ENCODE data around the gene KLK12. TPM values are rescaled to one million over a fixed set of nuclear protein-coding genes. Genes with fewer than 3 reads are reported as not detected.
"Not testable (repeated sequence)": the region's sequence is repeated elsewhere in the genome, so short reads cannot be mapped to it uniquely, and the experiment has no call there.

Gene KLK12
- total and polyA plus RNA-seq, 8 donors = 0.31 to 1.3 (median 0.44) TPM; not detected in 1

DNA sequence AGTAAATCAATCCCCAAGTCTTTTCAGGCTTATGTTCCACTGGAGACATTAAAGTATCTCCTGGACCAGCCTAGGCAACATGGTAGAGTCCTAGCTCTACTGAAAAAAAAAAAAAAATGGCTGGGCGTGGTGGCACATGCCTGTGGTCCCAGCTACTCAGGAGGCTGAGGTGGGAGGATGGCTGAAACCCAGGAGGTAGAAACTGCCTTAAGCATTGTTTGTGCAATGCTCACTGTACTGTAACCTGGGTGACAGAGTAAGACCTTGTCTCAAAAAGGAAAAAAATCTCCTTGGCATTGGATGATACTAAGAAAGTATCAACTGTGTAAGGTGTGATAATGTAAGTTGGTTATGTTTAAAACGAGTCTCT, 42.2 kb downstream of the KLK12 start:
- intact Hi-C loops (cut with DNase I) = no loop called here
- Histone ChIP-seq H3K4me1 (no peaks in the 10 kb centered on the region), H3K36me3 (no peaks in the 10 kb centered on the region), H3K27ac (no peak overlapping the region), H3K9me3 (peaks cover 0 to 3% of the 10 kb centered on the region in 2 donors), H3K27me3 (peaks cover 0 to 14% of the 10 kb centered on the region in 2 donors), H3K4me3 (no peak overlapping the region)
- no peak for DNase-seq
- ATAC-seq = no peak
- TF ChIP-seq, protein P1, sequence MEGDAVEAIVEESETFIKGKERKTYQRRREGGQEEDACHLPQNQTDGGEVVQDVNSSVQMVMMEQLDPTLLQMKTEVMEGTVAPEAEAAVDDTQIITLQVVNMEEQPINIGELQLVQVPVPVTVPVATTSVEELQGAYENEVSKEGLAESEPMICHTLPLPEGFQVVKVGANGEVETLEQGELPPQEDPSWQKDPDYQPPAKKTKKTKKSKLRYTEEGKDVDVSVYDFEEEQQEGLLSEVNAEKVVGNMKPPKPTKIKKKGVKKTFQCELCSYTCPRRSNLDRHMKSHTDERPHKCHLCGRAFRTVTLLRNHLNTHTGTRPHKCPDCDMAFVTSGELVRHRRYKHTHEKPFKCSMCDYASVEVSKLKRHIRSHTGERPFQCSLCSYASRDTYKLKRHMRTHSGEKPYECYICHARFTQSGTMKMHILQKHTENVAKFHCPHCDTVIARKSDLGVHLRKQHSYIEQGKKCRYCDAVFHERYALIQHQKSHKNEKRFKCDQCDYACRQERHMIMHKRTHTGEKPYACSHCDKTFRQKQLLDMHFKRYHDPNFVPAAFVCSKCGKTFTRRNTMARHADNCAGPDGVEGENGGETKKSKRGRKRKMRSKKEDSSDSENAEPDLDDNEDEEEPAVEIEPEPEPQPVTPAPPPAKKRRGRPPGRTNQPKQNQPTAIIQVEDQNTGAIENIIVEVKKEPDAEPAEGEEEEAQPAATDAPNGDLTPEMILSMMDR (IDR thresholded peaks at IDR 0.05) = no peak

DNA sequence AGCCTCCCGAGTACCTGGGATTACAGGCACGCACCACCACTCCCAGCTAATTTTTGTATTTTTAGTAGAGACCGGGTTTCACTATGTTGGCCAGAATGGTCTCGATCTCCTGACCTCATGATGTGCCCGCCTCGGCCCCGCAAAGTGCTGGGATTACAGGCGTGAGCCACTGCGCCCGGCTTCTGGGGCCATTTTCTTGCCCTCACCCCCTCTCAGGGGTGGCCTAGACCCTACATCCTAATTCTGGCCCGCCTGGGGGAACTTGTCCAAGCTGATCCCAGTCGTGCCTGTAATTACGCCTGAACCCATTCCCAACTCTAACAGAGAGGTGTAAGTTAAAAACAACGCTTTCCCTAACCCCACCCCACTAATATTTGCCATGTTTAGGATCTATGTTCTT, 50.4 kb downstream of the KLK12 start:
- H3K4me1 ChIP-seq; H3K9me3 ChIP-seq; H3K36me3 ChIP-seq; H3K27ac ChIP-seq; DNase-seq; H3K4me3 ChIP-seq; intact Hi-C loops (cut with DNase I); ATAC-seq: not testable (repeated sequence)
- H3K27me3 ChIP-seq = peaks cover 0 to 47% of the 10 kb centered on the region in 2 donors

DNA sequence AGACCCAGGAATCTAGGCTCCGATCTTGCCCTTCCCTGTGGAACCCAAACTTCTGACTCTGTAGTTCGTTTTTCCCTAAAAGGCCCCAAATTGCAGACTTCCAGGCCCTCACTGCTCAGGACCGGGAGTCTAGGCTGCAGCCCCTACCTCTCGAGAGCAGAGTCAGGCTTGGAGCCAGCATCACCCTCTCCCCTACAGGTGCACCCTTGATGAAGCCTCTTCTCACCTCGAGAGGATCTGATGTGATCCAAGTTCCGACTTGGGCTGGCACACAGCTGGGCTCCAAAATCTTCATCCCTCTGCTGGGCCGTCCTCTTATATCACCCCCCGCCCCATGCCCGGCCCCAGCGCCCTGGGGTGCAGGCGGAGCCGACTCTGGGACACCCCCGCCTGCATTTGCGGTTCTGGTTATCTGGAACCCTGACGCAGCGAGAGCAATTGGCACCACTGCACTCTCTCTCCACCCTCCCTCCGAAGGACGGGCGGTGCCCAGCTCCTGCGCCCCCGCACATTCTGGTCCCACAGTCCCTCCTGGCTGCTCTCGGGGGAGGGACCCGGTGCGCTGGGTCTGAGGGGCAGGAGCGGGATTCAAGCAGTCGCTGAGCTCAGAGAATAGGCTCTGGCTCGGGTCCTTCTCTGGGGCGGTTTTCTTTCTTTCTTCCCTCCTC, 51.0 kb downstream of the KLK12 start, which contains the start of gene KLK7:
Gene KLK7, minus strand, starts transcription at position 293 of the 668 bp plus-strand sequence. CDS start 1,518 bp downstream, outside the sequence.
- intact Hi-C loops (cut with DNase I) = no loop called here

DNA sequence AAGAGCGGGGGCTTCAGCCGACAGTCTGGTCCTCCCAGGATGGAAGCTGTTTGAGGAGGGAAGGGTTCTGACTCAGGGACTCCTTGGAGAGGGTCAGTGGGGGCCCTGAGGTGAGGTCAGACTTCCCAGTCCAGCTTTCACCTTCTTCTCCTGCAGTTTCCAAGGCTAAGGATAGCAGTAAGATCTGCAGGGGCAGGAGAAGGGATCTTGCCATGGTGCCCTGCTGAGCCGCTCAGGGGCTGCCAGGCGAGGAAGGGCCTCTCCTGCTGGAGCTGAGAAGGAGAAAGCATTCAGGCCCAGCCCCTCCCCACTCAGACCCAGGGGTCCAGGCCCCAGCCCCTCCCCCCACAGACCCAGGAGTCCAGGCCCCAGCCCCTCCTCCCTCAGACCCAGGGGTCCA, 52.6 kb downstream of the KLK12 start:
- Histone ChIP-seq H3K36me3 (no peaks in the 10 kb centered on the region), H3K4me3 (no peak overlapping the region), H3K27me3 (peaks cover 0 to 59% of the 10 kb centered on the region in 2 donors), H3K4me1 (no peaks in the 10 kb centered on the region), H3K9me3 (no peaks in the 10 kb centered on the region), H3K27ac (no peak overlapping the region)
- intact Hi-C loops (cut with DNase I) = no loop called here
- DNase-seq (no peak), ATAC-seq (no peak)
- TF ChIP-seq, protein P1 (IDR thresholded peaks at IDR 0.05) = no peak

More for the DNA sequence above, 51.0 kb downstream of the KLK12 start, which contains the start of gene KLK7:
- DNase-seq (no peak), ATAC-seq (no peak)
- TF ChIP-seq, protein P1 (IDR thresholded peaks at IDR 0.05) = no peak
- no peak within 1 kb of the TSS for H3K27ac ChIP-seq
- H3K27me3 ChIP-seq = peaks cover 0 to 54% of the 10 kb centered on the region in 2 donors
- no peaks in the 10 kb centered on the region for H3K36me3 ChIP-seq
- H3K4me1 ChIP-seq = no peaks in the 10 kb centered on the region
- no peak within 1 kb of the TSS for H3K4me3 ChIP-seq
- H3K9me3 ChIP-seq = no peaks in the 10 kb centered on the region

DNA sequence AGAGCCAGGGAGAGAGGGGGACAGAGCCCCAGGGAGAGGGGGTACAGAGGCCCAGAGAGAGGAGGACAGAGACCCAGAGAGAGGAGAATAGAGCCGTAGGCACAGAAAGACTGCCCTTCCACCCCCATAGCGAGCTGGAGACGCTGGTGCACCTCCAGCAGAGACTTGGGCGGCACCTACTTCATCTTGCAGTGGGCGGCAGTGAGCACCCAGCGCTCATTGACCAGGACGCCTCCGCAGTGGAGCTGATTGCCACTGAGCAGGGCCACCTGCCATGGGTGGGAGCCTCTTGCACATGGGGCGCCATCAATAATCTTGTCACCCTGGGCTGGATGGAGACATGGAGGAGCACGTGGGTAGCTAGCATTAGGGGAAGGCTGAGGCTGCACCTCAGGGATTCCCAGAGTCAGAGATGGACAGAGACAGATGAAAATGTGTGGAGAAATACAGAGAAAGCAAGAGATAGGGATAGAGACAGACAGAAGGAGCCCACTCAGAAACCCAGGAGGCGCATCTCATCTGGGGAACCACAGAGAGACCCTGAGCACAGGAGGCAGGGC, 53.1 kb downstream of the KLK12 start:
- no peak overlapping the region for H3K27ac ChIP-seq
- no peak for ATAC-seq
- H3K9me3 ChIP-seq = no peaks in the 10 kb centered on the region
- H3K4me3 ChIP-seq = no peak overlapping the region
- peaks cover 0 to 57% of the 10 kb centered on the region in 2 donors for H3K27me3 ChIP-seq
- H3K36me3 ChIP-seq = no peaks in the 10 kb centered on the region
- H3K4me1 ChIP-seq = no peaks in the 10 kb centered on the region
- no peak for DNase-seq
- intact Hi-C loops (cut with DNase I) = no loop called here
- TF ChIP-seq, protein P1 (IDR thresholded peaks at IDR 0.05) = no peak

Data from left lung (tissue), 10 donors.